Nephron (organoid): Measurements from ENCODE around the gene CBX8.

Experiments used
- H3K27ac Mint-ChIP-seq, 3 experiments: 2 replicates each; pipeline ENCODE4 v1.8.0; 2020; ENCODE audit warnings: mixed read lengths in 3 of 3, mild to moderate bottlenecking in 2 of 3, moderate library complexity in 1 of 3
- H3K27me3 Mint-ChIP-seq: 2 replicates; pipeline ENCODE4 v1.8.0; 2021; ENCODE audit warnings: low read depth, mild to moderate bottlenecking, moderate library complexity, mixed read lengths
- H3K36me3 Mint-ChIP-seq: 2 replicates; pipeline ENCODE4 v1.8.0; 2020; ENCODE audit warnings: low read depth, mixed read lengths
- H3K4me1 Mint-ChIP-seq: 2 replicates; pipeline ENCODE4 v1.8.0; 2020; ENCODE audit warnings: mixed read lengths
- H3K4me3 Mint-ChIP-seq, 3 experiments: 2 replicates each; pipeline ENCODE4 v1.8.0; 2020; ENCODE audit warnings: mild to moderate bottlenecking in 3 of 3, mixed read lengths in 3 of 3, moderate library complexity in 2 of 3
- H3K9me3 Mint-ChIP-seq: 2 replicates; pipeline ENCODE4 v1.8.0; 2020; ENCODE audit warnings: mixed read lengths
- CTCF ChIP-seq, 3 experiments: fragments of 200-600 bp; sonication (generic); IDR thresholded peaks; one replicate each; pipeline ENCODE4 v1.5.0; 2021; ENCODE audit warnings: antibody characterized with exemption in 3 of 3; ENCODE audit not compliant: unreplicated experiment in 3 of 3

The CBX8 gene

GRCh38 chr17:79785900-79786810 is 10.7 kb downstream of the CBX8 start:
- Mint-ChIP-seq H3K27me3 (peaks cover 56% of the 10 kb centered on the region), H3K9me3 (no peaks in the 10 kb centered on the region), H3K4me1 (peaks cover 25% of the 10 kb centered on the region), H3K36me3 (peaks cover 27% of the 10 kb centered on the region), H3K27ac (no peak overlapping the region), H3K4me3 (no peak overlapping the region)
- TF ChIP-seq CTCF (IDR thresholded peaks at IDR 0.05; ENCODE audit: unreplicated experiment in 3 of 3): no peak

- no peak overlapping the region for H3K27ac Mint-ChIP-seq
- H3K4me3 Mint-ChIP-seq: no peak overlapping the region
- peaks cover 36% of the 10 kb centered on the region for H3K36me3 Mint-ChIP-seq
- TF ChIP-seq CTCF (IDR thresholded peaks at IDR 0.05; ENCODE audit: unreplicated experiment in 3 of 3): no peak
- H3K27me3 Mint-ChIP-seq: peaks cover 50% of the 10 kb centered on the region
- peaks cover 31% of the 10 kb centered on the region for H3K4me1 Mint-ChIP-seq
- no peaks in the 10 kb centered on the region for H3K9me3 Mint-ChIP-seq
Measured at GRCh38 chr17:79785017-79785899, 11.6 kb downstream of the CBX8 start.

GRCh38 chr17:79784353-79785016 is 12.4 kb downstream of the CBX8 start:
- H3K27me3 Mint-ChIP-seq: peaks cover 45% of the 10 kb centered on the region
- H3K27ac Mint-ChIP-seq: no peak overlapping the region
- H3K36me3 Mint-ChIP-seq: peaks cover 42% of the 10 kb centered on the region
- H3K4me1 Mint-ChIP-seq: peaks cover 39% of the 10 kb centered on the region
- H3K4me3 Mint-ChIP-seq: no peak overlapping the region
- no peak for TF ChIP-seq CTCF (IDR thresholded peaks at IDR 0.05; ENCODE audit: unreplicated experiment in 3 of 3)
- no peaks in the 10 kb centered on the region for H3K9me3 Mint-ChIP-seq

- Mint-ChIP-seq H3K4me3 (no peak overlapping the region), H3K9me3 (no peaks in the 10 kb centered on the region), H3K36me3 (peaks cover 42% of the 10 kb centered on the region), H3K27me3 (peaks cover 39% of the 10 kb centered on the region), H3K4me1 (peaks cover 38% of the 10 kb centered on the region), H3K27ac (no peak overlapping the region)
- no peak for TF ChIP-seq CTCF (IDR thresholded peaks at IDR 0.05; ENCODE audit: unreplicated experiment in 3 of 3)
Measured at GRCh38 chr17:79783891-79784290, 13.0 kb downstream of the CBX8 start.

GRCh38 chr17:79781736-79782575 is 14.9 kb downstream of the CBX8 start:
- H3K36me3 Mint-ChIP-seq: peaks cover 42% of the 10 kb centered on the region
- peaks cover 38% of the 10 kb centered on the region for H3K4me1 Mint-ChIP-seq
- peaks cover 20% of the 10 kb centered on the region for H3K27me3 Mint-ChIP-seq
- no peak overlapping the region for H3K27ac Mint-ChIP-seq
- TF ChIP-seq CTCF (IDR thresholded peaks at IDR 0.05; ENCODE audit: unreplicated experiment in 3 of 3): no peak
- H3K9me3 Mint-ChIP-seq: no peaks in the 10 kb centered on the region
- H3K4me3 Mint-ChIP-seq: no peak overlapping the region
